HepG2 (cell line): Measurements from ENCODE around the gene ETFDH.

Experiments
- EZH2 ChIP-seq: conservative IDR thresholded peaks from 2 replicates; pipeline ENCODE4 v1.6.1; 2012; ENCODE audit warnings: mild to moderate bottlenecking, low read depth, low read length, moderate library complexity
- HNRNPL ChIP-seq: fragments of 200-400 bp; formaldehyde crosslinking; IDR thresholded peaks from 2 replicates; pipeline ENCODE4 v1.6.1; 2017; ENCODE audit warnings: mild to moderate bottlenecking, low read depth, low read length
- HOXA7 ChIP-seq: sonication (generic); formaldehyde crosslinking; IDR thresholded peaks from 2 replicates; pipeline ENCODE4 v1.8.1; 2022; ENCODE audit warnings: mild to moderate bottlenecking, missing genetic modification reagents, moderate library complexity
- USF2 ChIP-seq, 2 experiments: sonication (generic) in 1 of 2; formaldehyde crosslinking in 1 of 2; IDR thresholded peaks; 2 replicates each; pipeline versions ENCODE4 v1.5.1 to v1.6.1; 2011 to 2020; ENCODE audit warnings: borderline replicate concordance in 1 of 2, low read depth in 1 of 2, low read length in 1 of 2, mild to moderate bottlenecking in 1 of 2, missing genetic modification reagents in 1 of 2, moderate library complexity in 1 of 2
- ZBTB21 ChIP-seq: sonication (generic); formaldehyde crosslinking; IDR thresholded peaks from 2 replicates; pipeline ENCODE4 v1.4.0; 2020; ENCODE audit warnings: missing genetic modification reagents
- ZNF343 ChIP-seq: sonication (generic); formaldehyde crosslinking; IDR thresholded peaks from 2 replicates; pipeline ENCODE4 v1.4.0; 2020; ENCODE audit warnings: mild to moderate bottlenecking, missing genetic modification reagents
- ZZZ3 ChIP-seq: sonication (generic); formaldehyde crosslinking; IDR thresholded peaks from 2 replicates; pipeline ENCODE4 v1.4.0; 2020; ENCODE audit warnings: missing genetic modification reagents, mild to moderate bottlenecking, borderline replicate concordance
- TF ChIP-seq, protein P1 (sequence below): sonication (generic); formaldehyde crosslinking; IDR thresholded peaks from 2 replicates; pipeline ENCODE4 v1.5.0; 2020; ENCODE audit warnings: mild to moderate bottlenecking, missing genetic modification reagents, moderate library complexity

DNA sequence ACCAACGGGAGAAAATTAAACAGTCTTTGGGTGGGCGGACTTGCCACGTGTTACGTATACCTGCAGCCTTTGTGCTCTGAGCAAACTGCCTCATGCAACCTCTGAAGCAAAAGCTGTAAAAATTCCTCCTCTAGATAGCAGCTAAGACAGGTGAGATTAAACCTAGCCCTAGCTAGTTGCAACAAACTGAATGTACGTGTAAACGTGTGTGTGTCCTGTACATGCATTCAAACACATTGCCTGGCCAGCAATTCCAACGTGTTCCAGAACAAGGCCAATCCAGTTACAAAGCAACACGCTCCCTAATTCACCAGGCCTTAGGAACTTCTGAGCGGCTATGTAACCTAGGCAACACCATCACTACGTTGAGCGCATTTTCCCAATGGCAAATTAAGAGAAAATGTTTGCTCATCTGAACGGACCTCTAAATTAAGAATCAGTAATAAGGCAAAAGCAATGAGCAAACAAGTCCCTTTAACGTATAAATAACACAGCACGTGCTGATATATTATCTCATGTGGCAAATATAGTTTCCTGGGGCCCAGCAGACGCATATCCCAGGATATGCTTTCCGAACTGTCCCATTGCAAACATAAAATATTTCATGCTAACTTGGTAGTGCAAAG lies 50.3 kb downstream of the ETFDH start:
- TF ChIP-seq, protein P1, sequence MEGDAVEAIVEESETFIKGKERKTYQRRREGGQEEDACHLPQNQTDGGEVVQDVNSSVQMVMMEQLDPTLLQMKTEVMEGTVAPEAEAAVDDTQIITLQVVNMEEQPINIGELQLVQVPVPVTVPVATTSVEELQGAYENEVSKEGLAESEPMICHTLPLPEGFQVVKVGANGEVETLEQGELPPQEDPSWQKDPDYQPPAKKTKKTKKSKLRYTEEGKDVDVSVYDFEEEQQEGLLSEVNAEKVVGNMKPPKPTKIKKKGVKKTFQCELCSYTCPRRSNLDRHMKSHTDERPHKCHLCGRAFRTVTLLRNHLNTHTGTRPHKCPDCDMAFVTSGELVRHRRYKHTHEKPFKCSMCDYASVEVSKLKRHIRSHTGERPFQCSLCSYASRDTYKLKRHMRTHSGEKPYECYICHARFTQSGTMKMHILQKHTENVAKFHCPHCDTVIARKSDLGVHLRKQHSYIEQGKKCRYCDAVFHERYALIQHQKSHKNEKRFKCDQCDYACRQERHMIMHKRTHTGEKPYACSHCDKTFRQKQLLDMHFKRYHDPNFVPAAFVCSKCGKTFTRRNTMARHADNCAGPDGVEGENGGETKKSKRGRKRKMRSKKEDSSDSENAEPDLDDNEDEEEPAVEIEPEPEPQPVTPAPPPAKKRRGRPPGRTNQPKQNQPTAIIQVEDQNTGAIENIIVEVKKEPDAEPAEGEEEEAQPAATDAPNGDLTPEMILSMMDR (CRISPR knock-in tag), result no peak
- TF ChIP-seq EZH2 (no peak), ZZZ3 (no peak), USF2 (IDR thresholded peaks at IDR 0.05; ENCODE audit: low read depth, low read length) (no peak), USF2 (CRISPR knock-in tag; IDR thresholded peaks at IDR 0.05; ENCODE audit: borderline replicate concordance) (no peak; the same call in 1 of the 2 replicates), HNRNPL (no peak), HOXA7 (CRISPR knock-in tag) (no peak), ZBTB21 (CRISPR knock-in tag) (no peak), ZNF343 (CRISPR knock-in tag) (no peak)
